ENCODE data around the gene NARS2.

DNA sequence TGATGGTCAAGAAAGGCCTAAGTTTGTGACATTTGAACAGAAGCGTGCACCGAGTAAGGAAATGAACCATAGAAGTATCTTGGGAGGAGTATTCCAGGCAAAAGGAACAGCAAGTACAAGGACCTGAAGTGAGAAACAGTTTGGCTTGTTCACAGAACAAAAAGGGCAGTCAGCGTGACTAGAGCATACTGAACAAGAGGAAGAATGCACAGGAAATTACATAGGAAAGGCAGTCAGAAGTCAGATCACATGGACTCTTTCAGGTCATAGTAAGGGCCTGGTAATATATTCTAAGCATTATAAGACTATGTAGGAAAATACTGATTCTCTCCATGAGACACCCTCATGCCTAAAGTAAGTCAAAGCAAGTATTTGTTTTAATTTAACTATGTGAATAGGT, 104.8 kb downstream of the NARS2 start:
- TF ChIP-seq CTCF (IDR thresholded peaks at IDR 0.05; ENCODE audit: low read depth, low read length, poor library complexity, severe bottlenecking) (no peak), EZH2phosphoT487 (IDR thresholded peaks at IDR 0.05; ENCODE audit: borderline replicate concordance, low read length) (no peak)
